ENCODE results near the gene GZMA.
"Not testable (repeated sequence)": the region's sequence is repeated elsewhere in the genome, so short reads cannot be mapped to it uniquely, and the experiment has no call there.

Gene GZMA
- total RNA-seq: 3.4 to 9.0 reads per million in 2 donors

GRCh38 chr5:55102348-55102747, at the start of gene GZMA:
TSS of gene GZMA (plus strand) at chr5:55102646. CDS start at chr5:55102683, 37 bp downstream.
- DNase-seq: peak in 3 of 5 experiments; percentile 10 to 86 (median 70)

GRCh38 chr5:55055183-55055582, 47.3 kb upstream of the GZMA start:
- DNase-seq: no peak

- DNase-seq: peak in 3 of 5 experiments; percentile 4 to 99 (median 48)
Observed at GRCh38 chr5:55062039-55062779, 40.2 kb upstream of the GZMA start.

GRCh38 chr5:55063220-55063863, 39.1 kb upstream of the GZMA start:
- DNase-seq: no peak

GRCh38 chr5:55063899-55064298, 38.5 kb upstream of the GZMA start:
- DNase-seq: no peak

GRCh38 chr5:55064523-55064922, 37.9 kb upstream of the GZMA start:
- DNase-seq: no peak

- DNase-seq: no peak
Observed at GRCh38 chr5:55066277-55066676, 36.2 kb upstream of the GZMA start.

- DNase-seq: no peak
Observed at GRCh38 chr5:55070968-55071367, 31.5 kb upstream of the GZMA start.

GRCh38 chr5:55071413-55071812, 31.0 kb upstream of the GZMA start:
- no peak for DNase-seq

- peak in 2 of 5 experiments; percentile 38 to 91 for DNase-seq
Observed at GRCh38 chr5:55072666-55073065, 29.8 kb upstream of the GZMA start.

GRCh38 chr5:55073211-55073610, 29.2 kb upstream of the GZMA start:
- peak in 1 of 5 experiments; percentile 23 for DNase-seq

GRCh38 chr5:55081541-55081940, 20.9 kb upstream of the GZMA start:
- DNase-seq: no peak

GRCh38 chr5:55089301-55089700, 13.1 kb upstream of the GZMA start:
- DNase-seq: not testable (repeated sequence)

GRCh38 chr5:55091011-55091410, 11.4 kb upstream of the GZMA start:
- not testable (repeated sequence) for DNase-seq

GRCh38 chr5:55096182-55096581, 6.3 kb upstream of the GZMA start:
- peak in 1 of 5 experiments; percentile 78 for DNase-seq

- peak in 2 of 5 experiments; percentile 48 to 93 for DNase-seq
Observed at GRCh38 chr5:55096861-55097260, 5.6 kb upstream of the GZMA start.

- not testable (repeated sequence) for DNase-seq
Observed at GRCh38 chr5:55101148-55101547, 1.3 kb upstream of the GZMA start.

GRCh38 chr5:55101556-55102276, 730 bp upstream of the GZMA start:
- peak in 2 of 5 experiments; percentile 39 to 93 for DNase-seq

GRCh38 chr5:55104036-55104772, 1.8 kb downstream of the GZMA start:
- DNase-seq: peak in 1 of 5 experiments; percentile 57

- peak in 1 of 5 experiments; percentile 61 for DNase-seq
Observed at GRCh38 chr5:55104946-55105701, 2.7 kb downstream of the GZMA start.

- not testable (repeated sequence) for DNase-seq
Observed at GRCh38 chr5:55105976-55106375, 3.5 kb downstream of the GZMA start.

GRCh38 chr5:55108661-55109060, 6.2 kb downstream of the GZMA start:
- no peak for DNase-seq

All from T-helper 2 cell (primary cell).